OCI-M1 (cell line): Measurements from ENCODE around the gene HP.

ENCODE experiments used
- DNase-seq: peaks from one replicate; lab custom pipeline; 2025; lab: John Stamatoyannopoulos, UW

HP gene

DNA sequence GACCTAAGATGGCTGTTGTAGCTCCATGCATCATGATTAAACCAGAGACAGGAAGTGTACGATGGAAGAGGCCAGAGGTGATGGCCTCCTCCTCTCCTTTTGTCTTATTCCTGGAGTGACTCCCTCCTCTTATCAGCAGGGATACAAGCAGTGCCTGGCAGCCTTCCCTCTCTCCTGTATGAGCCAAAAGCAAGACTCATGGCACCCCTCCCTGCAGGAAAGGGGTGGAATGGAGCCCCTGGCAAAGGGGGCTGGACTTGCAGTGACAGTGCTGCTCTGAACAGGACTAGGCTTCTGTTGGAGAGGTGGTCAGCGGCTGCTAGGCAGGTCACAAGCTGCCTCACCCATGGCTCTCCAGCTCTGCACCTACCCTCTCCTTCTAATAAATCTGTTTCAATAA is 30.7 kb downstream of the HP start:
- DNase-seq = no peak

GRCh38 chr16:72091217-72091616 is 36.9 kb downstream of the HP start:
- no peak for DNase-seq

DNA sequence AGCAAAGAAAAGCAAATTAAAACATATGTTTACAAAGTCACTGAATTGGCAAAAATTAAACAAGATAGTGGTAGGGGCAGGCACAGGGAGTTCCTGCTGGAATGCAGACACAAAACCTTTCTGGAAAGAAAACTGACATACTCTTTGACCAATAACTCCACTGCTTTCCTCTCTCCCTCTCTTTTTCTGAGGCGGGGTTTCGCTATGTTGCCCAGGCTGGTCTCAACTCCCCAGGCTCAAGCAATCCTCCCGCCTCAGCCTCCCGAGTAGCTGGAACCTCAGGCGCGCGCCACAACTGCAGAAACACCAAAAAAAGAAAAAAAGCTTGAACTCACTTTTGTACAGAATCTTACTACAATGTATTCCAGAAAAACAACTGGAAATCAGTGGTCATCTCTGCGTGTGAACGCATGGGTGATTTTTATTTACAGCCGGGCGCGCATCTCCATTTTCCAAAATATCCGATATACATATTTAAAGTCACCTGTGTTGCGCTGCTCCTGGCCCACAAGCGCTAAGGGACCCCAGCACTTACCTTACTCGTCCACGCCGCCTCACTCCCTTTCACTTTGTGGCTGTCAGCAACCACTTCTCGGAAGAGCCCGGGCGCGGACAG is 38.6 kb downstream of the HP start:
- peak; percentile 53 for DNase-seq

DNA sequence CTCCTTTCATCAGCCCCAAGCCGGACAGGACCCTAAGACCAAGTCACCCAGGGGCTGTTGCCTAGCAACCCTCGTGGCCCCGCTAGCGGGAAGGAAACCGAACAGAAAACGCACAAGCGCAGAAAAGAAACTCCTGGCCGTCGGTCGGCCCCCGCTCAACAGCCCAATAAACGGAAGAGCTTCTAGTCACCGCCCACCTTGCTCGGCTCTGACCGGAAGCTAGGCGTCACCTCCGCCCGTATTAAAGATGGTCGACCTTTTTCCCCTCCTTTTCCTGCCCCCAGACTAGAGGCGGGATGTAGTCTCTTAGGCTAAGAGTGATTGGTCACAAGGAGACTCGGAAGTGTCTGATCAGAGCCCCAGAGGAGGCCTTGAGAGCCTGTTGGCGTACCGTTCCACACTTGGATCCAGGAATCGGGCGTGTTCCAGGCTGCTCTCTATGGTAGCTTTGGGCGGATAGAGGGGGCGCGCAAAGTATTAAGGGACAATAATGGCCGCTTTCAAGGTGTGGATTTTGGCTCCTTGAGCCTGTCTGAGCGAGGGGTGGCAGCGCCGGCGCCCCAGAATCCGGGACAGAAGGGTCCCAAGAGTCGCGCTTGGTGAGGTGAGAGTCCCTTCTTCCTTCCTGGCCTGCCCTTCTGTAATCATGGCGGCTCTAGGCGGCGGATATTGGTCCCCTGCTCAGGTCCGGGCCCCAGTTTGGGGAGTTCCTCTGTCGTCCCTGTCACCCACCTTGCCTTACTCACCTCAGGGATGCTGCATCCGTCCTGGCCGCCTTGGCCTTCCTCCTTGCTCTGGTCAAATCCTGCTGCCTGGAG is 39.4 kb downstream of the HP start, which contains the start of the genes DHX38 and TXNL4B:
TSS of gene DHX38 (plus strand) at position 400 of the 818 bp plus-strand sequence. CDS start 2,311 bp downstream, outside the sequence.
TSS of gene TXNL4B (minus strand) at position 173 of the 818 bp plus-strand sequence. CDS start 2,871 bp downstream, outside the sequence.
- DNase-seq = peak; percentile 99

- DNase-seq = peak; percentile 61
Measured at GRCh38 chr16:72094266-72094610, 39.9 kb downstream of the HP start.

- DNase-seq = no peak
Measured at GRCh38 chr16:72098936-72099335, 44.6 kb downstream of the HP start.

- DNase-seq = peak; percentile 77
Measured at GRCh38 chr16:72099377-72099818, 45.1 kb downstream of the HP start.

DNA sequence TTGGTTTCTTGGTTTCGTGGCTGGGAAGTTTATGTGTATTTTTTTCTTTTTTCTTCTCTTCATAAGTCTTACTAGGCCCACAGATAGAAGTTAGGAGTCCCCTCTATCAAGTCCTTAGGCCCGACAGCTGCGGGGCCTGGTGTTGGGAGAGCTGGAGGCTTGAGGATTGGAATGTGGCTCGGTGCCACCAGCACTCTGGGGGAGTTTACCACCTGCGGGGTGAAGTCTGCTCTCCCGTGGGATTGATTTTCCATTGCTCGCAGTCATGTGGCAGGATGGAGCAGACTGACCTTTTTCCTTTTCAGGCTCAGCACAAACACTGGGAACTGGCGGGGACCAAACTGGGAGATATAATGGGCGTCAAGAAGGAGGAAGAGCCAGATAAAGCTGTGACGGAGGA is 46.9 kb downstream of the HP start:
- DNase-seq = no peak

DNA sequence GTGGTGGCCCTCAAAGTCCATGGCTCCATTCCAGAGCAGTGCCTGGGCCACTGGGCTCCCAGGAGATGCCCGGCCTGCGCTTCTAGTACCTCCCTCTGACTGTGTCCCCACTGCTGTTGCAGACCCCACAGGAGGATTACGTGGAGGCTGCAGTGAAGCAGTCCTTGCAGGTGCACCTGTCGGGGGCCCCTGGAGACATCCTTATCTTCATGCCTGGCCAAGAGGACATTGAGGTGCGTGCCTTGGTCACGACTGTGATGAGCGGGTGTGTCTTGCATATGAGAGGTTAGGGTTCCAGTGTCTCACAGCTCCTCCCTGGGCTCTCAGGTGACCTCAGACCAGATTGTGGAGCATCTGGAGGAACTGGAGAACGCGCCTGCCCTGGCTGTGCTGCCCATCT is 50.6 kb downstream of the HP start:
- DNase-seq = no peak

- no peak for DNase-seq
Measured at GRCh38 chr16:72105978-72106377, 51.7 kb downstream of the HP start.

- no peak for DNase-seq
Measured at GRCh38 chr16:72107371-72107770, 53.1 kb downstream of the HP start.

DNA sequence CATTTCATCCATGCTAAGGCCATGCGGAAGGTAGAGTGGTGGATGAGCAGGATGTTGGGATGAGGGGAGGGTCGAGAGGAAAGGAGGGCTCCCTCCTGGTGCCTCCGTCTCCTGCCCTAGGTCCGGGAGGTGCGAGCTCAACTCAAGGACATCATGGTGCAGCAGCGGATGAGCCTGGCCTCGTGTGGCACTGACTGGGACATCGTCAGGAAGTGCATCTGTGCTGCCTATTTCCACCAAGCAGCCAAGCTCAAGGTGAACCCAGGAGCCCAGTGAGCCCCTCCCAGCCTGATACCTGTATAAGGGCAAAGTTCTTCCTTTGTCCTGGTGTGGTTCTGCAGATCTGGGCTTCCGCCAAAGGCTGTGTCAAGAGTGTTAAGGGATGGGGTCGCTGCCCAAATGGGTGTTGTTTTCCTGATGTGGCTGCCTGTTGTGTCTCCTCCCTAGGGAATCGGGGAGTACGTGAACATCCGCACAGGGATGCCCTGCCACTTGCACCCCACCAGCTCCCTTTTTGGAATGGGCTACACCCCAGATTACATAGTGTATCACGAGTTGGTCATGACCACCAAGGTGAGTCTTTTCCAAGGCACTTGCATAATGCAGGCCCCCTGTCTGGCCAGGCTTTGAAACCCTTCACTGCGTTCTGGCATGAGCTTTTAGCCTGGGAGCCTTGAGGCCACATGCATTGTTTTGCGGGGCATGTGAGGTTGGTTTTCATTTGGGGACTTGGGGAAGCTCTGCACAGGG is 54.2 kb downstream of the HP start:
- no peak for DNase-seq

DNA sequence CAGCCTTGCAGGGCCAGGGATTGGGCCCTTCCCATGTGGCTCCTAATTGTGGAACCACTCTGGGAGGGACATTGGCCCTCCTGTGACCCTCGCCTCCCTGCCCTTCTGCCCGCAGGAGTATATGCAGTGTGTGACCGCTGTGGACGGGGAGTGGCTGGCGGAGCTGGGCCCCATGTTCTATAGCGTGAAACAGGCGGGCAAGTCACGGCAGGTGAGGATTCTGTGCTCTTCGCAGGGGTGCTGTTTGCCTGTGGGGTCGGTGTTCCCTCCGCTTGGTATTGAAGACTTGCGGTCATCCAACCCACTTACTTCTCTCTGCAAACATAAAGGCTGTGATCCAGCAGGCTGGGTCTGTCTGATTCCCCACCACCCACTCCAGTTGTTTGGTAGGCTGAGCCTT is 55.0 kb downstream of the HP start:
- no peak for DNase-seq

- no peak for DNase-seq
Measured at GRCh38 chr16:72109966-72110530, 55.7 kb downstream of the HP start.
